Activated CD8-positive, alpha-beta memory T cell treated with anti-CD3 and anti-CD28 coated beads for 36 hours (primary cell): ENCODE results near the gene DISP2. TPM values are rescaled to one million over a fixed set of nuclear protein-coding genes. Genes with fewer than 3 reads are reported as not detected.

Experiments
- CTCF ChIA-PET: fragments of 350-600 bp; sonication (Branson Sonifier 250); formaldehyde crosslinking; loops from one replicate; lab custom pipeline; 2021; ENCODE audit warnings: antibody characterized with exemption; lab: Charles Lee
- POLR2A ChIA-PET: fragments of 350-600 bp; sonication (Branson Sonifier 250); formaldehyde crosslinking; loops from one replicate; lab custom pipeline; 2021; ENCODE audit warnings: antibody characterized with exemption; lab: Charles Lee
- total RNA-seq, 2 experiments: library from RNA; stranded (reverse); gene quantifications; one replicate each; pipeline ENCODE4 v1.2.3, GENCODE V29; 2021

The DISP2 gene
- total RNA-seq, 2 experiments from 2014 or later = 0.15 to 0.36 TPM

- ChIA-PET POLR2A (interaction anchor here (1.5 kb wide), 1 partner anchor 31 kb away, joined by 3 read pairs; no protein-coding TSS in a partner anchor), CTCF (interaction anchor here (1.2 to 8.8 kb wide), 11 partner anchors 10 to 119 kb away, joined by 3 to 95 read pairs (median 13); partner anchors contain the start of genes INAFM2 and PLCB2)
These were observed 21.3 kb upstream of the DISP2 start for GRCh38 chr15:40336744-40337122.

- CTCF ChIA-PET = interaction anchor here (0.6 to 8.8 kb wide), 24 partner anchors 11 to 154 kb away, joined by 3 to 95 read pairs (median 6); partner anchors contain the start of genes ANKRD63, INAFM2 and PLCB2
These were observed 20.4 kb upstream of the DISP2 start for GRCh38 chr15:40337597-40337996.

DNA sequence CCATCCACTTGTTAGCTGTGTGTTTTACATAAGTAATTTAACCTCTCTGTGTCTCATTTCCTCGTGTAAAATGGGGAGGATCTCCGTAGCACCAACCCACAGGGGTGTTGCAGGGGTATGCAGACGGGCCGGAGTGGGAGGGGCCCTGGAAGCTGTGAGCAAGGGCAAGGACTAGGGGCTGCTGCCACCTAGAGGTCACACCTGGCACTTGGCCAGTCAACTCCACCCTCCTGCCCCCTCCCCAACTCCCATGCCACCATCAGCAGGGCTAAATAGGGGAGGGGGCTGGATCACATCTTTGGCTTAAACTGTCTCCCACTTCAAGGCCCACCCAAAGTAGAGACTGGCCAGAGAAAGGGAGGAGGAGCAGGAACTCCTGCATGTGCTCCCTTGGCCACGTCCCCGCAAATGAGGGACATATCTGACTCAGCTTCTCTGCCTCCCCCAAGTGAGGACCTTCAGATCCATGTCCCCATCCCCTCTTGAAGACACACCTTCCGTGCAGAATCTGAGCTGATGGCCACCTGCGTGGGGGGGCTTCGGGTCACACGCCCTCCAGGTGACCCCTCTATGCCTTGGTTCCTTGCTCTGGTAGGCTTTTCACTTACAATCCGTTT, 19.9 kb upstream of the DISP2 start:
- POLR2A ChIA-PET = interaction anchor here (1.5 kb wide), 1 partner anchor 29 kb away, joined by 3 read pairs; no protein-coding TSS in a partner anchor
- CTCF ChIA-PET = interaction anchor here (0.6 to 8.8 kb wide), 27 partner anchors 11 to 154 kb away, joined by 3 to 95 read pairs (median 6); partner anchors contain the start of genes ANKRD63, INAFM2 and PLCB2

More at GRCh38 chr15:40337597-40337996, 20.4 kb upstream of the DISP2 start:
- POLR2A ChIA-PET = interaction anchor here (1.5 kb wide), 1 partner anchor 30 kb away, joined by 3 read pairs; no protein-coding TSS in a partner anchor

DNA sequence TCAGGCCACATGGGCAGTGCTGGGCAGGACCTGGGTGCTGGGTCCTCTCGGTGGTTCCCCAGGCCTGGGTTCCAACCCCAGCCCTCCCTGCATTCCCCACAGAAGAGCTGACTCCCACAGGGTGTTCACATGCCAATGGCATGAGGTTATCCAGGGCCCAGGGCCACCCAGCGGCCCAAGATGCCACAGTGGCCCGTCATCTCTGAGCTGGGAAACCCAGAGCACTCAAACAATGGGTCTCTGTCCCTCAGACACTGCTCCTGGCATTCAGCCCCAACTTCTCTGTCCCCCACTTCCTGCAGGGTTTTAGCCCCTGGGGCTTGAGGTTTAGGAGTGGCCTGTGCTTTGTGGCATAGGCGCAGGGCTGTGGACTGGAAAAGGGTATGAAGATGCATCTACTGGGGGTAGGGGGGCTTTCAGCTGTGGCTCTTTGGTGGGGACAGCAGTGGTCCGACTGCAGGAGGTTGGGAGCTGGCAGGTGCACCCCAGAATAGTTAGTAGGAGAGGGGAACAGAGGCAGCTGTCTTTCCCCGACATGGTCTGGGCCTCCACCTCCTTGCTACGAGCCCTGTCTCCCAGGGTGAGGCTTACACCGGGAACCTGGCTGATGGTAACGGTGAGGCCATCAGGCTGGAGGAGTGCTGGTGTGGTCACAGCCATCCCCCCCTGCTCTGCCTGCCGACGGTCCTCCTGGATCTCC, 18.9 kb upstream of the DISP2 start:
- POLR2A ChIA-PET = no interaction called here
- CTCF ChIA-PET = interaction anchor here (0.8 to 8.8 kb wide), 15 partner anchors 10 to 84 kb away, joined by 3 to 95 read pairs (median 11); partner anchors contain the start of genes INAFM2 and PLCB2

GRCh38 chr15:40339621-40339945, 18.4 kb upstream of the DISP2 start:
- CTCF ChIA-PET = interaction anchor here (1.3 to 8.8 kb wide), 9 partner anchors 10 to 84 kb away, joined by 3 to 95 read pairs (median 30); partner anchors contain the start of genes INAFM2 and PLCB2
- POLR2A ChIA-PET = no interaction called here

DNA sequence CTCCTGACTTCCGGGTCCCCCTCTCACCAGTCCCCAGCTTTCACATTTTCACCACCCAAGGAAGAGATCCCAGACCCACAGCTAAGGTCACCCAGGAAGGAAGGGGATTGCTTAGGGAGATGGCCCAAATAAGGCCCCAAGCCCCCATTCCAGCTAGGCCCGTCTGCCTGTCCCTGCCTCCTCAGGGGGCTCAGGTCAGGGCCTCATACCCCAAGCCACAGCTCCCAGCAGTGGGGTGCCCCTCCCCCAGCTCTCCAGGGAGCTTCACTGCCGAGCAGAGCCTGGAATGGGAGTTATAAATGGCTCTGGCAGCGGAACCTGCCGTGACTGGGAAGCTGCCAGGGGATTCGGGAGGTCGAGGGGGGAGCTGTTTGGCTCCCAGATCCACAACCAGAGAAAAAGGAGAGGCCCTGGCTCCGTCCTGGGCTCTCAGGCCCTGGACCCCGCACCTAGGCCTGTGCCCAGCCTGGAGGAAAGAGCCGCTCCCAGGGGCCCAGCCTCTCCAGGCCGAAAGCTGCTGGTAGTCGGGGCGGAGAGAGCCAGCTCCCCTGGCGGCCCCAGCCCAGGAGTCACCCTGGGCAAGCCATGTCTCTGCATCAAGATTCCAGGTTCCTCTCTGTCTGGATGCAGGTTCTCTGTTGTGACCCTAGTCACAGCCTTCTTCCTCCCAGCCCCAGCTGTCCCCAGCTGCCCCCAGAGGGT, 17.8 kb upstream of the DISP2 start:
- CTCF ChIA-PET = interaction anchor here (1.1 to 8.8 kb wide), 8 partner anchors 9 to 82 kb away, joined by 3 to 95 read pairs (median 20); partner anchors contain the start of genes INAFM2 and PLCB2
- POLR2A ChIA-PET = no interaction called here

GRCh38 chr15:40340740-40341400, 17.1 kb upstream of the DISP2 start, which contains the start of gene CCDC9B:
Gene CCDC9B (minus strand): TSS chr15:40340939. CDS start chr15:40340819, 120 bp downstream.
- ChIA-PET CTCF (interaction anchor here (1.0 to 8.8 kb wide), 9 partner anchors 10 to 81 kb away, joined by 3 to 95 read pairs (median 5); partner anchors contain the start of gene INAFM2), POLR2A (no interaction called here)

DNA sequence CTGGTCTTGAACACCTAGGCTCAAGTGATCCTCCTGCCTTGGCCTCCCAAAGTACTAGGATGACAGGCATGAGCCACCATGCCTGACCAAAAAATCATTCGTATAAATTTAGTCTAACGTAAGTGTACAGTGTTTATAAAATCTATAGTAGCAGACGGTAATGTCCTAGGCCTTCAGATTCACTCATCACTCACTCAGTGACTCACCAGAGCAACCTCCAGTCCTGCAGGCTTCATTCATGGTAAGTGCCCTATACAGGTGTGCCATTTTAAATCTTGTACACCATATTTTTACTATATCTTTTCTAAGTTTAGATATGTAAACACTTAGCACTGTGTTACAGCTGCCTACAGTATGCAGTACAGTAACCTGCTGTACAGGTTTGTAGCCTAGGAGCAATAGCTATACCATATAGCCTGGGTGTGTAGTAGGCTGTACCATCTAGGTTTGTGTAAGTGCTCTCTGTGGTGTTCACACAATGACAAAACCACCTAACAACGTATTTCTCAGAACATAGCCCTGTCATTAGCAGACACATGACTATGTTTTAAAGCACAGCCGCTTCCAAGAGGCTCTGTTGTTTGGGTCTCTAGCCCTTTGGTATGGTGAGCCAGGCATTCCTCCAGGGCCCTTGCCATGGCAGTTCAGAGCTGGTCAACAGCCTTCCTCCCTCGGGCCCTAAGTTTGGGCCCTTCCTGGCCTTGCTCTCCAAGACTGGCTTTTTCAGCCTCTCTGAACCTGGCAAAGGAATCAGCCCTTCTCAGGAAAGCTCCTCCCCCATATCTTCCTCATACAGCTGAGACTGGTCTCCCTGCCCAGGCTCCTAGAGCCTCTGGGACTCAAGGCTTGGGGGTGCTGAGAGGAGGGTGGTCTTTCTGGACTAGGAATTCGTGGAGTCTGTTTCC, 15.4 kb upstream of the DISP2 start:
- POLR2A ChIA-PET = interaction anchor here (0.6 kb wide), 1 partner anchor 55 kb away, joined by 18 read pairs; no protein-coding TSS in a partner anchor

DNA sequence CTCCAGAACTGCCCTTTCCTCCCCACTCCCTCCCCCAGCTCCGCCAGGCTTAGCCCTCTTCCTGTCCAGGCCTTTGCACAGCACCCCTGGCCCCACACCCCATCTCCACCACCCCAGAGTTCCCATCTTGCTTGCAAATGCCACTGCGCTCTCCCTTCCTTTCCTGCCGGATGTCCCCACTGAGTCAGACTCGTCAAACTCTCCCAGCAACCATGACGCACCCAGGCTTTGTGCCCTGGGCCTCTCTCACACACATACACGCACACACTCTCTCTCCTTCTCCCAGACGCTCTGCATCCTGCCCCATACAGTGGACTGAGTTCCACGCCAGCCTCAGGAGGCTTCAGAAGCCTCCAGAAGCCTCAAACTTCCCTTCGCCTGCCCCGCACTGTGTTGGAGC, 14.5 kb upstream of the DISP2 start:
- CTCF ChIA-PET = interaction anchor here (0.9 to 4.7 kb wide), 21 partner anchors 9 to 93 kb away, joined by 3 to 63 read pairs (median 6); partner anchors contain the start of genes INAFM2 and PLCB2

More for the DNA sequence above, 15.4 kb upstream of the DISP2 start:
- CTCF ChIA-PET = interaction anchor here (1.4 to 8.8 kb wide), 10 partner anchors 9 to 93 kb away, joined by 3 to 95 read pairs (median 14); partner anchors contain the start of gene INAFM2

GRCh38 chr15:40344217-40344616, 13.8 kb upstream of the DISP2 start:
- CTCF ChIA-PET = interaction anchor here (0.6 to 4.7 kb wide), 35 partner anchors 8 to 336 kb away, joined by 3 to 63 read pairs (median 4); partner anchors contain the start of genes INAFM2 and PLCB2
- POLR2A ChIA-PET = interaction anchor here (1.2 kb wide), 1 partner anchor 77 kb away, joined by 4 read pairs; no protein-coding TSS in a partner anchor

More for the DNA sequence above, 14.5 kb upstream of the DISP2 start:
- POLR2A ChIA-PET = no interaction called here

DNA sequence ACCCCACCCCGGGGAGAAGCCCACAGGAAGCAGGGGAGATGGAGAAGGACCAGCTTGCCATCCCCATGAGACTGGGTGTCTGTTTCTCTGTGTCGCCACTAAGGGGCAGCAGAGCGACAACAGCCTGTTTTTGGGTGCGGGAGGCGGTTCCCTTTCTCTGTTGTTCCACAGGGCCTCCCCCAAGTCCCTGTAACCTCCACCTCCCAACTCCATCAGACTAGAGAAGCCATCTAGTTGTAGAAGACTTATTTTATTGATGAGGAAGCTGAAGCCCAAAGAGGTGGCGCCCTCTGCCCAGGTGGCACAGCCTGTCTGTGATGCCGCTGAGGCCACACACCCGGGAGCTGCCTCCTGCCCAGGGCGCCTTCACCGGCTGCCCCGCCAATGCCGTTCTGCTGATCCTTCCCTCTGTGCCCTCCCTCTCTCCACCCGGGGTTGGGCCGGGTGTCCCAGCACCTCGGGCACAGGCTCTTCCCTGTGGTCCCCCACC, 13.3 kb upstream of the DISP2 start:
- ChIA-PET POLR2A (interaction anchor here (1.2 kb wide), 1 partner anchor 76 kb away, joined by 4 read pairs; no protein-coding TSS in a partner anchor), CTCF (interaction anchor here (0.6 to 4.7 kb wide), 37 partner anchors 8 to 337 kb away, joined by 3 to 63 read pairs (median 4); partner anchors contain the start of genes INAFM2 and PLCB2)

- POLR2A ChIA-PET = interaction anchor here (1.2 kb wide), 1 partner anchor 76 kb away, joined by 4 read pairs; no protein-coding TSS in a partner anchor
- CTCF ChIA-PET = interaction anchor here (0.9 to 4.7 kb wide), 21 partner anchors 10 to 337 kb away, joined by 3 to 63 read pairs (median 6); partner anchors contain the start of genes INAFM2 and PLCB2
These were observed 12.7 kb upstream of the DISP2 start for GRCh38 chr15:40345225-40345866.

- CTCF ChIA-PET = interaction anchor here (0.7 to 4.7 kb wide), 8 partner anchors 21 to 280 kb away, joined by 3 to 63 read pairs (median 5); partner anchors contain the start of gene PLCB2
- POLR2A ChIA-PET = no interaction called here
These were observed 12.0 kb upstream of the DISP2 start for GRCh38 chr15:40345867-40346578.

GRCh38 chr15:40346579-40347558, 11.2 kb upstream of the DISP2 start:
- POLR2A ChIA-PET = no interaction called here
- CTCF ChIA-PET = interaction anchor here (0.7 to 4.7 kb wide), 2 partner anchors 66 to 77 kb away, joined by 3 to 63 read pairs; no protein-coding TSS in a partner anchor
